ENCODE measurements around the gene LONRF3. TPM values are rescaled to one million over a fixed set of nuclear protein-coding genes. Genes with fewer than 3 reads are reported as not detected.

Gene LONRF3
- total and polyA plus RNA-seq, 2 donors (not counting 1 experiment from before 2014, with no cell fraction given) = 0.33 TPM; not detected in 1

DNA sequence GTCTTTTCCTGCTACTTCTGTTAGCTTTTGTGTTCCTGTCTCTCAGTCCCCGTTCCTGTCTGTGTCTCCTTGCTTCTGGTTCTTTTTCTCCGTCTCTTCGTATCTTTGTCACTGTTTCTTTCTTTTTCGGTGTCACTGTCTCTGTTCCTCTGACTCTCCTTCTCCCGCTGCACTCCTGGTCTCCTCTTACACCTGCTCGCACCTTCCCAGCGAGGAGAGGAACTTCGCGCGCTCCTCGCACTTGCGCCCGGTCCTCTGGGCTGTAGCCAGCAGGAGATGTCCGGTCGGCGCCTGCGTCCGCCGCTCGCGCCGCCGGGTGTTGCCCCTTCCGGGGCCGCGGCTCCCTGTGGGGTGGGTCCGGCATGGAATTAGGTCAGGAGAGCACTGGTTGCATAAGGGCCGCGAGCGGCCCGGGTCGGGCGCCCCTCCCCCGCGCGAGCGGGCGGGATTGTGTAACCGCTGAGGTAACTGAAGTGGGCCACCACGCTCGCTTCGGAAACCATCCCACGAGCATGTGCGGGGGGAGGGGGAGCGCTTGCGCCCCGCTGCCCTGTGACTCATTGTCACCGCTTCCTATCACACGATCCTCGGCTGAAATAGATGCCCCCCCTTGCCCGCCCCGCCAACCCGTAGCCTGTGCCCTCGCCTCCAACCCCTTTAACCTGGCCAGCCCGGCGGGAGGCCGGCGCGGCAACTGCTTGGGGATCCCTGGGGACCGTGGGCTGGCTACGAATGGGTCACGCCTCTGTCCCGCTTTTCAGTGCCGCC lies 1.6 kb downstream of the LONRF3 start:
- H3K27me3 ChIP-seq (ENCODE audit: control insufficient read depth, insufficient read depth, low read length) = peaks cover 28% of the 10 kb centered on the region
- H2AFZ ChIP-seq (ENCODE audit: low read length) = peak overlapping the region; percentile 51
- H3K4me3 ChIP-seq (replicated peaks in 1 of 4; ENCODE audit: control extremely low read depth in 1 of 4, insufficient read depth in 1 of 4, low read depth in 3 of 4, low read length in 4 of 4) = peak overlapping the region; percentile 7 to 49 (median 14)
- DNase-seq (ENCODE audit: low read depth in 2 of 2) = peak; percentile 15 to 19
- no peak overlapping the region for H3K9ac ChIP-seq (ENCODE audit: insufficient read depth, low read length)
- H4K20me1 ChIP-seq (ENCODE audit: control insufficient read depth, extremely low read depth, insufficient read depth, low read length) = no peaks in the 10 kb centered on the region
- TF ChIP-seq, protein P1, sequence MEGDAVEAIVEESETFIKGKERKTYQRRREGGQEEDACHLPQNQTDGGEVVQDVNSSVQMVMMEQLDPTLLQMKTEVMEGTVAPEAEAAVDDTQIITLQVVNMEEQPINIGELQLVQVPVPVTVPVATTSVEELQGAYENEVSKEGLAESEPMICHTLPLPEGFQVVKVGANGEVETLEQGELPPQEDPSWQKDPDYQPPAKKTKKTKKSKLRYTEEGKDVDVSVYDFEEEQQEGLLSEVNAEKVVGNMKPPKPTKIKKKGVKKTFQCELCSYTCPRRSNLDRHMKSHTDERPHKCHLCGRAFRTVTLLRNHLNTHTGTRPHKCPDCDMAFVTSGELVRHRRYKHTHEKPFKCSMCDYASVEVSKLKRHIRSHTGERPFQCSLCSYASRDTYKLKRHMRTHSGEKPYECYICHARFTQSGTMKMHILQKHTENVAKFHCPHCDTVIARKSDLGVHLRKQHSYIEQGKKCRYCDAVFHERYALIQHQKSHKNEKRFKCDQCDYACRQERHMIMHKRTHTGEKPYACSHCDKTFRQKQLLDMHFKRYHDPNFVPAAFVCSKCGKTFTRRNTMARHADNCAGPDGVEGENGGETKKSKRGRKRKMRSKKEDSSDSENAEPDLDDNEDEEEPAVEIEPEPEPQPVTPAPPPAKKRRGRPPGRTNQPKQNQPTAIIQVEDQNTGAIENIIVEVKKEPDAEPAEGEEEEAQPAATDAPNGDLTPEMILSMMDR (conservative IDR thresholded peaks at IDR 0.05 in 1 of 2, IDR thresholded peaks at IDR 0.05 in 1 of 2; ENCODE audit: low read depth in 1 of 2, low read length in 2 of 2) = no peak
- TF ChIP-seq EZH2 (IDR thresholded peaks at IDR 0.05; ENCODE audit: low read length, missing control alignments) = peak; percentile 30
- H3K4me2 ChIP-seq (ENCODE audit: extremely low read depth, insufficient read depth, low read length) = peak overlapping the region; percentile 51
- H3K79me2 ChIP-seq (ENCODE audit: control insufficient read depth, insufficient read depth, low read length) = no peaks in the 10 kb centered on the region
- H3K9me3 ChIP-seq (ENCODE audit: control insufficient read depth, insufficient read depth, low read depth, low read length) = no peaks in the 10 kb centered on the region
- H3K4me1 ChIP-seq (ENCODE audit: control insufficient read depth, extremely low read depth, insufficient read depth, low read length) = no peaks in the 10 kb centered on the region
- H3K27ac ChIP-seq (ENCODE audit: insufficient read depth, low read length) = no peak overlapping the region
- H3K36me3 ChIP-seq (ENCODE audit: control insufficient read depth, insufficient read depth, low read length) = no peaks in the 10 kb centered on the region

DNA sequence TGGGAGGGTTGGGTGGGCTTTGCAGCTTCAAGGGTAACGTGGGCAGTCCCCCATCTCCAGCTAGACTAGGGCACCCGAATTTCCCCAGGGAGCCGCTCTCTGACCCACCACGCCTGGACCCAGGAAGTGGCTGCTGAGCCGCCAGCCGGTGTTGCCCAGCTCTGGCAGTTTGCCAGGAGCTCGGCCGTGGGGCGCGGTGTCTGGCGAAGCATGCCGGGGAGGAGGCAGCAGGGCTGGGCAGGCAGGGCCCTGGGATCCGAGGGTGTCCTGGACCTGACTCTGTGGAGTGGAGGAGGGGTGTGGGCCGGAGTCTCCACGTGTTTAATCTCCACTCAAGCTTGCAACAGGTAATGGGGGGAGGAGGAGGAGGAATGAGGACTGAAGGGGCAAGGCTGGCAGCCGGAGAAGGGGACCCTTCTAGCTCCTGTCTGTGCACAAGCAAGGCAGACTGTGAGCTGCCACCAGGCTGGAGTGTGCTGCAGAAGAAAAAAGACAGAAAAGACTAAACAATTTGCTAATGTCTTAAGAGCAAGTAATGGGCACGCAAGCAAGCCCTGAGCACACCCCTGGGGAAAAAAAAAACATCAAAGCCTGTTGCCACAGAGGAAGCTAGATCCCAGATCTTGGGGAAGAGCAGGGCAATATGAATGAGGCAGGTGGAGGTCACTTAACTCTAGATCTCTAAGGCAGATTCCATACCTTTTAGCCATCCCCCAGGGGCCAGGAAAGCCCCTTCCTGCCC lies 2.4 kb downstream of the LONRF3 start:
- Histone ChIP-seq H4K20me1 (ENCODE audit: control insufficient read depth, extremely low read depth, insufficient read depth, low read length) (no peaks in the 10 kb centered on the region), H3K4me2 (ENCODE audit: extremely low read depth, insufficient read depth, low read length) (no peak overlapping the region), H3K9me3 (ENCODE audit: control insufficient read depth, insufficient read depth, low read depth, low read length) (no peaks in the 10 kb centered on the region), H3K4me1 (ENCODE audit: control insufficient read depth, extremely low read depth, insufficient read depth, low read length) (no peaks in the 10 kb centered on the region), H3K4me3 (replicated peaks in 1 of 4; ENCODE audit: control extremely low read depth in 1 of 4, insufficient read depth in 1 of 4, low read depth in 3 of 4, low read length in 4 of 4) (peak overlapping the region in 1 of 4 experiments; percentile 49), H2AFZ (ENCODE audit: low read length) (no peak overlapping the region), H3K36me3 (ENCODE audit: control insufficient read depth, insufficient read depth, low read length) (no peaks in the 10 kb centered on the region), H3K27ac (ENCODE audit: insufficient read depth, low read length) (no peak overlapping the region), H3K27me3 (ENCODE audit: control insufficient read depth, insufficient read depth, low read length) (peaks cover 25% of the 10 kb centered on the region), H3K9ac (ENCODE audit: insufficient read depth, low read length) (no peak overlapping the region), H3K79me2 (ENCODE audit: control insufficient read depth, insufficient read depth, low read length) (no peaks in the 10 kb centered on the region)
- TF ChIP-seq, protein P1 (conservative IDR thresholded peaks at IDR 0.05 in 1 of 2, IDR thresholded peaks at IDR 0.05 in 1 of 2; ENCODE audit: low read depth in 1 of 2, low read length in 2 of 2) = no peak
- TF ChIP-seq EZH2 (IDR thresholded peaks at IDR 0.05; ENCODE audit: low read length, missing control alignments) = no peak
- no peak for DNase-seq (ENCODE audit: low read depth in 2 of 2)

- no peak for TF ChIP-seq EZH2 (IDR thresholded peaks at IDR 0.05; ENCODE audit: low read length, missing control alignments)
- TF ChIP-seq, protein P1 (conservative IDR thresholded peaks at IDR 0.05 in 1 of 2, IDR thresholded peaks at IDR 0.05 in 1 of 2; ENCODE audit: low read depth in 1 of 2, low read length in 2 of 2) = no peak
- H3K4me2 ChIP-seq (ENCODE audit: extremely low read depth, insufficient read depth, low read length) = no peak overlapping the region
- no peaks in the 10 kb centered on the region for H4K20me1 ChIP-seq (ENCODE audit: control insufficient read depth, extremely low read depth, insufficient read depth, low read length)
- no peaks in the 10 kb centered on the region for H3K4me1 ChIP-seq (ENCODE audit: control insufficient read depth, extremely low read depth, insufficient read depth, low read length)
- DNase-seq (ENCODE audit: low read depth in 2 of 2) = no peak
- no peak overlapping the region for H3K27ac ChIP-seq (ENCODE audit: insufficient read depth, low read length)
- H3K36me3 ChIP-seq (ENCODE audit: control insufficient read depth, insufficient read depth, low read length) = no peaks in the 10 kb centered on the region
- peaks cover 22% of the 10 kb centered on the region for H3K27me3 ChIP-seq (ENCODE audit: control insufficient read depth, insufficient read depth, low read length)
- no peaks in the 10 kb centered on the region for H3K9me3 ChIP-seq (ENCODE audit: control insufficient read depth, insufficient read depth, low read depth, low read length)
- H2AFZ ChIP-seq (ENCODE audit: low read length) = no peak overlapping the region
- no peak overlapping the region for H3K4me3 ChIP-seq (replicated peaks in 1 of 4; ENCODE audit: control extremely low read depth in 1 of 4, insufficient read depth in 1 of 4, low read depth in 3 of 4, low read length in 4 of 4)
- H3K9ac ChIP-seq (ENCODE audit: insufficient read depth, low read length) = no peak overlapping the region
- no peaks in the 10 kb centered on the region for H3K79me2 ChIP-seq (ENCODE audit: control insufficient read depth, insufficient read depth, low read length)
These were observed 3.0 kb downstream of the LONRF3 start for GRCh38 chrX:118977424-118977823.
